ENCODE data around the gene G3BP2. TPM values are rescaled to one million over a fixed set of nuclear protein-coding genes. Genes with fewer than 3 reads are reported as not detected.

G3BP2 gene
- total and polyA plus RNA-seq, 2 experiments from 2014 or later: 103 to 411 TPM

DNA sequence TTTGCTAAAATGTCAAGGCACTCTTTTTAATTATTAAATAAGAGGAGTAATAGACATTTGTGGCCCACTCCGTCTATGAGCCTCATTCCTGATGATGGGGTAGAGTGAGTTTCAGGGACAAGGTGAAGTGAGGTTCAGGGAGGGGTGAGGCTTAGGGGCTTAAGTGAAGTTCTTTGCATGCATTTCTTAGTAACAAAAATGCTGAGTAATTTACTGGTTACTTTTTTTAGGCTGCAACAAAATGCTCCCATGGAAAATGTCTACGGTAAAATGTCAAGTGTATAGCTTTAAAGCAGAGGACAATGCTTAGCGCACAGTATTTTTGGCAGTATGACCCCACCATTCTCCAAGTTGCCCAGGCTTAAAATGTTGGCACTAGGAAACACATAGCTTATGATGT is 49.2 kb upstream of the G3BP2 start:
- peaks cover 11% of the 10 kb centered on the region for H4K20me1 ChIP-seq (replicated peaks; ENCODE audit: insufficient read depth)
- H3K27me3 ChIP-seq (ENCODE audit: insufficient read depth): no peaks in the 10 kb centered on the region
- Mint-ChIP-seq H3K27me3 (ENCODE audit: insufficient read depth, low read depth, poor library complexity) (peaks cover 12% of the 10 kb centered on the region), H3K4me3 (peak overlapping the region; percentile 64), H3K9me3 (no peaks in the 10 kb centered on the region), H3K4me1 (peaks cover 31% of the 10 kb centered on the region), H3K27ac (no peak overlapping the region), H3K36me3 (ENCODE audit: low read depth) (peaks cover 26% of the 10 kb centered on the region)
- H3K4me3 ChIP-seq: peak overlapping the region; percentile 68
- DNase-seq (ENCODE audit: low spot score): no peak
- H3K4me2 ChIP-seq: peak overlapping the region; percentile 84
- H3K9me2 ChIP-seq (ENCODE audit: insufficient read depth): no peaks in the 10 kb centered on the region
- no peak overlapping the region for H3K27ac ChIP-seq (ENCODE audit: low read depth)
- no peak overlapping the region for H2AFZ ChIP-seq
- H3F3A ChIP-seq (replicated peaks; ENCODE audit: low read depth): no peaks in the 10 kb centered on the region
- H3K36me3 ChIP-seq (ENCODE audit: insufficient read depth): no peaks in the 10 kb centered on the region; the same call in 1 of the 2 replicates
- no peak for TF ChIP-seq ZNF331 (CRISPR knock-in tag; IDR thresholded peaks at IDR 0.05; ENCODE audit: low read depth)
- TF ChIP-seq CTCF (conservative IDR thresholded peaks at IDR 0.05; ENCODE audit: low read depth in 2 of 2): no peak
- no peak for TF ChIP-seq ZNF462 (CRISPR knock-in tag; IDR thresholded peaks at IDR 0.05)
- TF ChIP-seq JUNB (IDR thresholded peaks at IDR 0.05; ENCODE audit: unreplicated experiment): no peak
- no peak for TF ChIP-seq EZH2 (IDR thresholded peaks at IDR 0.05; ENCODE audit: low read depth, unreplicated experiment)
- no peak for TF ChIP-seq NANOG (IDR thresholded peaks at IDR 0.05; ENCODE audit: borderline replicate concordance)
- no peak for TF ChIP-seq CREB1 (CRISPR knock-in tag; IDR thresholded peaks at IDR 0.05; ENCODE audit: low read depth)
- H3K79me2 ChIP-seq (replicated peaks; ENCODE audit: insufficient read depth): peaks cover 93% of the 10 kb centered on the region
- no peak for ATAC-seq
- H3K4me1 ChIP-seq (ENCODE audit: insufficient read depth): peaks cover 20% of the 10 kb centered on the region
